ENCODE data around the gene SNX2.

DNA sequence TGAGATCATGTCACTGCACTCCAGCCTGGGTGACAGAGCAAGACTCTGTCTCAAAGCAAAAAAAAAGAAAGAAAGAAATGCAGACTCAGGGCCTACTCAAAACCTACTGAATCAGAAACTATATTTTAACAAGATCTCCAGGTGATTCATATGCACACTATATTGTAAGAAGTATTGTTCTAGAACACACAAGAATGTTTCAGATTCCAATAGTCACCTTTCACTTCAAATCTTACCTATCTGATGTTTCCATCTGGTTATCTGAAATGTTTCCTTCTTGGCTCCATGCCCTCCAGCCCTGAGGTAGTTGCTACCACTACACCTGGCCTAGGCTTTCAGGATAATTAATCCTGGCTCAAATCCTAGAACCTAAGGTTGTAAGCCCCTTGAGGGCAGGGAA, 36.8 kb upstream of the SNX2 start:
- TF ChIP-seq CTCF (IDR thresholded peaks at IDR 0.05) (no peak), POLR2A (IDR thresholded peaks at IDR 0.05) (no peak)

Data from vagina (tissue), 2 donors.